ENCODE data around the gene CDK14.

- TF ChIP-seq EZH2 (IDR thresholded peaks at IDR 0.05) = no peak
- TF ChIP-seq, protein P1, sequence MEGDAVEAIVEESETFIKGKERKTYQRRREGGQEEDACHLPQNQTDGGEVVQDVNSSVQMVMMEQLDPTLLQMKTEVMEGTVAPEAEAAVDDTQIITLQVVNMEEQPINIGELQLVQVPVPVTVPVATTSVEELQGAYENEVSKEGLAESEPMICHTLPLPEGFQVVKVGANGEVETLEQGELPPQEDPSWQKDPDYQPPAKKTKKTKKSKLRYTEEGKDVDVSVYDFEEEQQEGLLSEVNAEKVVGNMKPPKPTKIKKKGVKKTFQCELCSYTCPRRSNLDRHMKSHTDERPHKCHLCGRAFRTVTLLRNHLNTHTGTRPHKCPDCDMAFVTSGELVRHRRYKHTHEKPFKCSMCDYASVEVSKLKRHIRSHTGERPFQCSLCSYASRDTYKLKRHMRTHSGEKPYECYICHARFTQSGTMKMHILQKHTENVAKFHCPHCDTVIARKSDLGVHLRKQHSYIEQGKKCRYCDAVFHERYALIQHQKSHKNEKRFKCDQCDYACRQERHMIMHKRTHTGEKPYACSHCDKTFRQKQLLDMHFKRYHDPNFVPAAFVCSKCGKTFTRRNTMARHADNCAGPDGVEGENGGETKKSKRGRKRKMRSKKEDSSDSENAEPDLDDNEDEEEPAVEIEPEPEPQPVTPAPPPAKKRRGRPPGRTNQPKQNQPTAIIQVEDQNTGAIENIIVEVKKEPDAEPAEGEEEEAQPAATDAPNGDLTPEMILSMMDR (IDR thresholded peaks at IDR 0.05) = no peak
Observed at GRCh38 chr7:90804370-90804769, 208.2 kb downstream of the CDK14 start.
